GM19452 (cell line): ENCODE measurements around the gene NRL.
A peak's percentile ranks its signal among the peaks of the same experiment; 100 is the strongest.
"Not testable (repeated sequence)": the region's sequence is repeated elsewhere in the genome, so short reads cannot be mapped to it uniquely, and the experiment has no call there.

Experiments
- ATAC-seq: cut with Tn5 transposase; IDR thresholded peaks from one replicate; pipeline ENCODE4 v1.9.1; 2021; ENCODE audit not compliant: unreplicated experiment

The NRL gene

GRCh38 chr14:24127673-24128072 is 12.9 kb upstream of the NRL start:
- ATAC-seq: no peak

- no peak for ATAC-seq
Observed at GRCh38 chr14:24126939-24127338, 12.2 kb upstream of the NRL start.

DNA sequence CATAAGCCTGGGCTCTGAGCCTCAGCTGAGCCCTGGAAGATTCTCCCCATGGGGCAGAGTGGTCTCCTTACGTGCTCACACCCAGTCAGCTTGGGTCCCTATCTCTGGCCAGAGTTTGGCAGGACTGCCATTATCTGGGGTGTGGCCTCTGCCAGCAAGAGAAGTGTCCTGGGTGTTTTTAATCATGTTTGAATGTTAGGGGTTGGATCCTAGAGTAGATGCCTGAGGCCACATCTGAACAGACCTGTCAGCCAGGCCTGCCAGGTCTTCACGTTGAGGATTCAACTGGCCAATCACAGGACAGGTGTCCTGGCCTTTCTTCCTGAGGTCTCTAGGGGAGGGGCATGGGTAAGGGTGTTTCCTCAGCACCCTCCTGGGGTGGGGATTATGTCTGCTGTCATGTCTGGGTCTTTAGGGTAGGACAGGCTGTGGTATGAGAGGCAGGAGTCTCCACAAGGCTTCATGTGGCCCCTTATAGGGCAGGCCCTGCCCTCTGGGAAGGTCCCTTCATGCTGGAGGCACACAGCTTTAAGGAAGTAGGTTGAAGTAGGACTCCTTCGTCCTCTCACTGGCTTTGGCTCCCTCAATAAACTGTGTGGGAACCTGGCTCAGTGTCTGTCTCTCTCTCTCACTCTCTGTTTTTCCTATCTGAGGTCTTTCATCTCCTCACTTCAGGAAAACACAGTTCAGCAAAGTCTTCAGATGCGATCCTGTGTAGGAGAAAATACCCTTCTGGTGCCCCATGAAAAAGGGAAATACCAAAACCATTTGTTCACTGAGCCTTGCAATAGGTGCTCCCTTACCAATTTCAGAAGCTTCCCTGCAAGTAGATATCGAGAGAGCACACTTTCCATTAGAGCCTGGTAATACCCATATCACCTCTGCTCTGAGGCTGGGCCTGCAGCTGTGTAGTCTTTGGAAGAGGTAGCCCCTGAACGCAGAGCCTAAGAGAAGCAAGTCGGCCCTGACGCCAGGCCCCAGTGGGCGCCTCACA is 9.0 kb upstream of the NRL start:
- no peak for ATAC-seq

DNA sequence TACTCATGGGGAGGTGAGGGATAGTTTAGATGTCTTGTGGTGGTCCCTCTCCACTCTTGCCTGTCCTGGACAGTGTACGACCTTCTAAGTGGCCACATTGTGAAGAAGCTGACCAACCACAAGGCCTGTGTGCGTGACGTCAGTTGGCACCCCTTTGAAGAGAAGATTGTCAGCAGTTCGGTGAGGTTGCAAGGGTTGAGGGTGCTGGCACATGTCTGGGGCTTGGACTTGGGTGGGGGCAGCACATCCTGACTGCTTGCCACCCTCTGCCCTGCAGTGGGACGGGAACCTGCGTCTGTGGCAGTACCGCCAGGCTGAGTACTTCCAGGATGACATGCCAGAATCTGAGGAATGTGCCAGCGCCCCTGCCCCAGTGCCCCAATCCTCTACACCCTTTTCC is 8.1 kb upstream of the NRL start:
- no peak for ATAC-seq

GRCh38 chr14:24122416-24122815 is 7.7 kb upstream of the NRL start:
- ATAC-seq: no peak

GRCh38 chr14:24121210-24121609 is 6.5 kb upstream of the NRL start:
- no peak for ATAC-seq

GRCh38 chr14:24119691-24120090 is 4.9 kb upstream of the NRL start:
- no peak for ATAC-seq

GRCh38 chr14:24117179-24117578 is 2.4 kb upstream of the NRL start:
- ATAC-seq: no peak

DNA sequence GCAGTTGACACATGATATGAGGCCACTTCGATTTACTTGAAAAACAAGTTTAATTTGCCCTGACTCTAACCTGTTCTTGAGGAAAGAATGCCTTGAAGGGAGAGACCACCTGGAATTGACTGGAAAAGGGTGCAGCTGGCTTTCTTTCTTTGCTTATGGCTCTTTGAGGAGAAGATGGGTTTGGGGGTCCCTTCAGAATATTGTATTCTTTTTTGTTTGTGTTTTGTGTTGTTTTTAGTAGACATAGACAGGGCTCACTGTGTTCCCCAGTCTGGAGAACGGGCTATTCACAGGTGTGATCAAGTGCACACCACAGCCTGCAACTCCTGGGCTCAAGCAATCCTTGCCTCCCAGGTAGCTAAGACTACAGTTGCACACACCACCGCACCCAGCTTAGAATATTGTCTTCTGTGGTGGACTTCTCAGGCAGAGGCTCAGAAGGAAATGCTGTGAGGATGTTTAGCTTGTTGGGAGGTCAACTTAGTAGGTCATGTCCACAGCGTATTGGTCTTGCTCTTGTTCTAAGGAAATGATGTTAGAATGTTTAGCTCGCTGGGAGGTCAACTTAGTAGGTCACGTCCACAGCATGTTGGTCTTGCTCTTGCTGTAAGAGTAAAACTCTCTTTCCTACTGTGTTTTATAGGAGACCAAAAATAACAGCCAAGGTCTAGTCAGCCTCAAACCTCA is 1.5 kb upstream of the NRL start:
- no peak for ATAC-seq

DNA sequence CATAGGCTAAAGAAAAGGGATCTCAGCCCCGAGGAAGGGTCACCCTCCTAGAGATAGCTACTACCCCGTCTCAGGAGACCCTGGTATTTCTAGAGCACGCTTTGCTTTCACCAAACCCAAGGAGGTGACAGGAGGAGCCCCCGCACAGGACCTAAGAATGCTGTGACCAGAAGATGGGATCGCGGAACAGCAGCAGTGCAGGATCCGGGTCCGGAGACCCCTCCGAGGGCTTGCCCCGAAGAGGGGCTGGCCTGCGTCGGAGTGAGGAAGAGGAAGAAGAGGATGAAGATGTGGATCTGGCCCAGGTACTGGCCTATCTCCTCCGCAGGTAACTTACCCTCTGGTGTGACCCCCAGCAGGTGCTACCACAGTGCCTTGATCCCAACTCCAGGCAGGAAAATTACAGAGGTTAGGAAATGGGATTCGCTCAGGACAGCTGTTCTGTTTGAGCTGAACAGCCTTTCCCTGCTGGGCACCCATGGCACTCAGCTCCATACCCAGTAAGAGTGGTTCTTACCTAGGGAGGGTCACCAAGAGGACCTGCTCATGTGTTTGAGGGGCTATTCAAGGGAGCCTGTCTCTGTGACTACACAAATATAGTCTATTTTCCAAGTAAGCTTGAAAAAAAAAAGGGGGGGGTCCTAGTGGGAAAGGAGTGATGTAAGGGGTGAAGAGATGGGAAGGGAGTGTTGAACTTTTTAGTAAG is 826 bp upstream of the NRL start:
- no peak for ATAC-seq

DNA sequence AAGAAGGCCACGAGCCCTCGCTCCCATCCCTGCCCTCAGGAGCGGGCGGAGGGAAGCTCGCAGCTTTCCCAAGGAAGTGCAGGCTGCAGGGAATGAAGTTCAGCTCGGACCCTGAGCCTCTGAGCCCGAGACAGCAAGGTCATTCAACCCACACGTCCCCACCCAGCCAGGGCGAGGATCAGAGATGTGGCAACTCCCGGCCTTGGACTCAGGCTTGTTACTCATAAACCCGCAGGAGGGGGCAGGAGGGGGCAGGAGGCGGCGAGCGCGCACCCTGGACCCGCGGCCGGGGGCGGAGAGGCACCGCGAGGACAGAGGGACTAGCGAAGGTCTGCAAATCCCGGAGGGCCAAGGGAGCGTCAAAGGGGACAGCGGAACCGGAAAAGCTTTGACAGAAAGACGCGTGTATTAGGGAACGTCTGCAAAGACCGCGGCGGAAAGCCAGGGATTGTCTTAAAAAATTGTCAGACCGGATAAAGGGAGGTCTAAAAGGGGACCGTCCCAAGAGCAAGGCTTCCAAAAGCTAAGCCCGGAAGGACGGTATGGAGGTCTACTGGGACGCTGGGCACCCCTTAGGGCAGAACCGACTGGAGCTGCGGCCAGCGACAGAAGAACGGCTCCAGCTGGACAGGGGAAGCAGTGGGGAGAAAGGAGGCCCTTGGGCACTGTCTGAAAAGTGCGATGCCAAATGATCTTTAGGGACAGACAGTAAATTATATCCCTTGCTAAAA is 783 bp downstream of the NRL start:
- ATAC-seq: no peak

DNA sequence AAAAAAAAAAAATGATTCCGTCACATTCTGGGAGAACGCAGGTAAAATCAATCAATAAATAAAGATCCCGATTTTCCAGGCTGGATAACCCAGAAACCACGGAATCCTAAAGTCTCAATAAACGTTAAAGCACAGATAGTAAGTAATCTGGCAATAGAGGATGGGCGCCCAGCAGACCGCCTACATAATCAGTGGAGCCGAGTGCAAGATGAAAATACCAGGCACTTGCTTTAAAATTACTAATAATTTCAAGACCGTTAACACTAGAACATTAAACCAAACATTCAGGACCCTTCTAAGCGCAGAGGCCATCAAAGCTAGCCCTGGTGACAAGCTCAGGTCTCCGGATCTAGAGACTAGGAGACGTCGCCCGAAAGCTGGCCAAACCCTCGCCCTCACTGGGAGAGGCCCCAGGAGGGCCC is 1.4 kb downstream of the NRL start:
- ATAC-seq: no peak

GRCh38 chr14:24110523-24110922 is 4.2 kb downstream of the NRL start:
- no peak for ATAC-seq

GRCh38 chr14:24110060-24110459 is 4.7 kb downstream of the NRL start:
- ATAC-seq: no peak

DNA sequence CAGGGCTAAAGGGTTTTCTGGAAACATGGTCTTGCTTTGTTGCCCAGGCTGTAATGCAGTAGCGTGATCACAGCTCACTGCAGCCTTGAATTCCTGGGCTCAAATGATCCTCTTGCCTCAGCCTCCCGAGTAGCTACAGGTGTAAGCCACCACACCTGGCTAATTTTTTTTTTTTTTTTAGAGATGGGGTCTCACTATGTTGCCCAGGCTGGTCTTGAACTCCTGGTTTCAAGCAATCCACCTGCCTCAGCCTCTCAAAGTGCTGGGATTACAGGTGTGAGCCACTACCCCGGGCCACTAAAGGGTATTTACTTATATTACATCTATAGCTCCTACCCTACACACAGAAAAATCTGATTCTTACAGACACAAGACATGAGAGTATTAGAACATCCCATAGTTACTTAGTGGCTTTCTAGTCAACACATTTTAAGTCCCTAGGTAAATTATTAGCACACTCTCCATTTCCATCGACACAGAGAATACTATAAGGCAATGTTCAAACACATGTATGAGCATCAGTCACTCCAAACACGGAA is 6.3 kb downstream of the NRL start:
- ATAC-seq: peak; percentile 32

DNA sequence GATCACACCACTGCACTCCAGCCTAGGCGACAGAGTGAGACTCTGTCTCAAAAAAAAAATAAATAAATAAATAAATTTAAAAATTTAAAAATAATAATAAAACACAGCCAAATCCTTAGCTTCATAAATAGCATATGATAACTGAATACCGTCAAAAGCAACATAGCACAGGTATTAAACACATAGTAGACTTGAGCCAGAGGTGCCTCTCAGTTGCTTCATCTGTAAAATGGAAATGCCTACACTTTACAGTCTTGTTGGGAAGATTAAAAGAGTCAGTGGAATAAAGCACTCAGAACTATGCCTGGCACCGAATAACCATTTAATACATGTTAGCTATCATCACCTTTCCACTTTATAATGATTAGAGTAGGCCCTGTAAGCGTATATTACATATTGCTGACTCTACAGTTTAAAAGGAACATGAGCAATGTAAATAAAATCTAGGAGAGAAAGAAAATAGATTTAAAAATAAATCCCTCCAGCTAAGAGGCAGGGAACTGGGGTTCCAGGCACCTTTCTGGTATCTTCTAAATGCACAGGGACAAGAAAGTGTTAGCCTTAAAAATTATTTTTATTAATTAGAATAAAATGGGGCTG is 8.0 kb downstream of the NRL start:
- ATAC-seq: no peak

DNA sequence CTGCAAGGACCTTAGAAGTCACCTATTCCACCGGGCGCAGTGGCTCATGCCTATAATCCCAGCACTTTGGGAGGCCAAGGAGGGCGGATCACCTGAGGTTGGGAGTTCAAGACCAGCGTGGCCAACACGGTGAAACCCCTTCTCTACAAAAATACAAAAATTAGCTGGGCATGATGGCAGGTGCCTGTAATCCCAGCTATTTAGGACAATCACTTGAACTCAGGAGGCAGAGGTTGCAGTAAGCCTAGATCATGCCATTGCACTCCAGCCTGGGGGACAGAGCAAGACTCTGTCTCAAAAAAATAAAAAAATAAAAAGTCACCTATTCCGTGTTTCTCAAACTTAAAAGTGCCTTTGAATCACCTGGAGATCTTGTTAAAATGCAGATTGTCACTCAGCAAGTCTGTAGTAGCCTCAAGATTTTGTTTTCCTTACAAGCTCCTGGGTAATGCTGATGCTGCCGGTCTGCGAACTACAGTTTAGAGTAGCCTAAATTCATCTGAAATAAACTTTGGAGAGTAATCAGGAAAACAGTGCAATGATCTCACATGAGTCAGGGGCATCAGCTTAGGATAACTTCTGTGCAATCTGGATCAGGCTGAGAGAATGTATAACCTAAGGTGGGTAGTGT is 9.0 kb downstream of the NRL start:
- not testable (repeated sequence) for ATAC-seq

GRCh38 chr14:24103451-24103850 is 11.3 kb downstream of the NRL start:
- ATAC-seq: no peak

DNA sequence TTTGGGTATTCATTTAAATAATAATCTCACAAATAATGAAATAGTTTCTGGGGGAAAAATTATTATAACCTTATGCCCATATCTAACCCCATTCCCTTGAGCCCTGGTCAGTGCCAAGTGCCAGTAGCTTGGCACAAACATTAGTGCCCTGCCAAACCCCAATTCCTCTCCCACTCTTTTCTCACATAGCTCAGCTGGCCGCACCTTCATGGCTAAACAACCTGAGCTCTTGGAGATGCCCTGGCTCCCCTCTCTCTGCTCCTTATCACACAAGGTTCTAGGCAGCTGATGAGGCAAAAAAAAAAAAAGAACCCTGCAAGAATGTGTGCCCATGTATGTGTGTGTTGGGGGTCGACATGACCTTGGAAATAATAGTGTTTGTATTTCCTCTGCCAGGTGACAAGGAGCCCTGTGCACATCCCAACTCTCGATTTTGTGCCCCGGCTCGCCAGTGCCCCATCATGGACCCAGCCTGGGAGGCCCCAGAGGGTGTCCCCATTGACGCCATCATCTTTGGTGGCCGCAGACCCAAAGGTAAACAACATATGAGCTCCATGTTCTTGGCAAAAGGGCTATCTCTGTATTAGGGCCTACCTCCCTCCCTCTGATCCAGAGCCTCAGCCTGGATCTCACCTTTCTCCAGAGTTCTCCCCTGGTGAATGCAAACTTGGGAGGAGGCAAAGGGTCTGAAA is 12.2 kb downstream of the NRL start:
- no peak for ATAC-seq
